Loucy (cell line): ENCODE measurements around the gene LDLRAD4.
"Not testable (repeated sequence)": the region's sequence is repeated elsewhere in the genome, so short reads cannot be mapped to it uniquely, and the experiment has no call there.

Experiments used
- H2AFZ ChIP-seq: fragments of 200-600 bp; sonication (generic); 2 replicates; pipeline ENCODE4 v1.6.0; 2016; ENCODE audit warnings: antibody characterized with exemption, mild to moderate bottlenecking, low read length, moderate library complexity
- H3F3A ChIP-seq: fragments of 200-600 bp; 2 replicates; pipeline ENCODE4 v1.6.0; 2016; ENCODE audit warnings: antibody characterized with exemption, low read depth, mild to moderate bottlenecking
- H3K27me3 ChIP-seq: fragments of 200-600 bp; sonication (generic); 2 replicates; pipeline ENCODE4 v1.6.1; 2014; ENCODE audit warnings: low read length, mild to moderate bottlenecking; ENCODE audit not compliant: insufficient read depth, poor library complexity, severe bottlenecking
- H3K36me3 ChIP-seq: fragments of 200-600 bp; sonication (generic); 2 replicates; pipeline ENCODE4 v1.6.1; 2016; ENCODE audit warnings: low read length; ENCODE audit not compliant: insufficient read depth
- H3K4me1 ChIP-seq: fragments of 200-600 bp; sonication (generic); 2 replicates; pipeline ENCODE4 v1.5.1; 2014; ENCODE audit warnings: low read length, mild to moderate bottlenecking; ENCODE audit not compliant: insufficient read depth, poor library complexity, severe bottlenecking
- H3K4me2 ChIP-seq: fragments of 200-600 bp; sonication (generic); 2 replicates; pipeline ENCODE4 v1.6.0; 2014; ENCODE audit warnings: antibody characterized with exemption, low read length, low read depth, mild to moderate bottlenecking; ENCODE audit not compliant: poor library complexity, severe bottlenecking
- H3K4me3 ChIP-seq: fragments of 200-600 bp; sonication (generic); 2 replicates; pipeline ENCODE4 v1.5.1; 2014; ENCODE audit warnings: low read length, mild to moderate bottlenecking, mixed read lengths; ENCODE audit not compliant: poor library complexity, severe bottlenecking
- H3K79me2 ChIP-seq: fragments of 200-600 bp; sonication (generic); 2 replicates; pipeline ENCODE4 v1.6.1; 2014; ENCODE audit warnings: low read length; ENCODE audit not compliant: insufficient read depth
- H3K9ac ChIP-seq: fragments of 200-600 bp; sonication (generic); 2 replicates; pipeline ENCODE4 v1.6.0; 2014; ENCODE audit warnings: mild to moderate bottlenecking, low read depth, low read length, moderate library complexity; ENCODE audit not compliant: poor library complexity, severe bottlenecking
- H3K9me2 ChIP-seq: fragments of 200-600 bp; sonication (generic); replicated peaks from 2 replicates; pipeline ENCODE4 v1.6.1; 2016; ENCODE audit warnings: low read depth, low read length, mixed read lengths
- H3K9me3 ChIP-seq: fragments of 200-600 bp; sonication (generic); 2 replicates; pipeline ENCODE4 v1.6.1; 2014; ENCODE audit warnings: mild to moderate bottlenecking, antibody characterized with exemption, low read length, low read depth; ENCODE audit not compliant: insufficient read depth
- H4K20me1 ChIP-seq: fragments of 200-600 bp; sonication (generic); 2 replicates; pipeline ENCODE4 v1.6.0; 2014; ENCODE audit warnings: antibody characterized with exemption, low read length, mild to moderate bottlenecking; ENCODE audit not compliant: insufficient read depth, poor library complexity, severe bottlenecking
- EZH2phosphoT487 ChIP-seq: fragments of 200-600 bp; IDR thresholded peaks from 2 replicates; pipeline ENCODE4 v1.6.1; 2018; ENCODE audit warnings: antibody characterized with exemption, mild to moderate bottlenecking, moderate library complexity, borderline replicate concordance
- TF ChIP-seq, protein P1 (sequence below): fragments of 200-600 bp; sonication (generic); conservative IDR thresholded peaks from 2 replicates; pipeline ENCODE4 v1.5.1; 2014; ENCODE audit warnings: mild to moderate bottlenecking, antibody characterized with exemption, low read length

LDLRAD4 gene

DNA sequence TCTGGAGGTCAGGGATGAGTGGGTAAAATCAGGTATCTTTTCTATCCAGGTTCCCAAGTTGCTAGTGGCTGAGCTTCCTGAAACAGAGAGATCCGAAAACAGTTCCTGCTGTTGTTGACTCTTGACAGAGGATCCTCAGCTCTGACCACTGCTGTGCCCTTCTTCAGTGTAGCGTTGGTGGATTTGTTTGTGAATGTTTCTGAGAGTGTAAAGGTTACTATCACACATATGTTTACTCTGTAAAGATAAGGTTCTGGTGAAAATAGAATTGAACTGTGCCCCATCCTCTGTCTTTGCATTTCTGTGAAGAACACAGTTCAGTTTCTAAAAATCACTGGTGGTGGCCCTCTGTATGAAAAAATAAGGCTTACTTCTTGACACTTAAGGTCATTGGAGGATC lies 119.8 kb downstream of the LDLRAD4 start:
- no peak overlapping the region for H2AFZ ChIP-seq
- peaks cover 12% of the 10 kb centered on the region; the same call in 1 of the 2 replicates for H3K9me3 ChIP-seq
- no peak overlapping the region for H3K9ac ChIP-seq
- H4K20me1 ChIP-seq: no peaks in the 10 kb centered on the region
- no peaks in the 10 kb centered on the region for H3K36me3 ChIP-seq
- no peak overlapping the region for H3K4me2 ChIP-seq
- H3F3A ChIP-seq: no peaks in the 10 kb centered on the region
- no peaks in the 10 kb centered on the region for H3K9me2 ChIP-seq
- H3K4me3 ChIP-seq: no peak overlapping the region
- no peaks in the 10 kb centered on the region for H3K4me1 ChIP-seq
- H3K79me2 ChIP-seq: no peaks in the 10 kb centered on the region
- H3K27me3 ChIP-seq: no peaks in the 10 kb centered on the region
- TF ChIP-seq, protein P1, sequence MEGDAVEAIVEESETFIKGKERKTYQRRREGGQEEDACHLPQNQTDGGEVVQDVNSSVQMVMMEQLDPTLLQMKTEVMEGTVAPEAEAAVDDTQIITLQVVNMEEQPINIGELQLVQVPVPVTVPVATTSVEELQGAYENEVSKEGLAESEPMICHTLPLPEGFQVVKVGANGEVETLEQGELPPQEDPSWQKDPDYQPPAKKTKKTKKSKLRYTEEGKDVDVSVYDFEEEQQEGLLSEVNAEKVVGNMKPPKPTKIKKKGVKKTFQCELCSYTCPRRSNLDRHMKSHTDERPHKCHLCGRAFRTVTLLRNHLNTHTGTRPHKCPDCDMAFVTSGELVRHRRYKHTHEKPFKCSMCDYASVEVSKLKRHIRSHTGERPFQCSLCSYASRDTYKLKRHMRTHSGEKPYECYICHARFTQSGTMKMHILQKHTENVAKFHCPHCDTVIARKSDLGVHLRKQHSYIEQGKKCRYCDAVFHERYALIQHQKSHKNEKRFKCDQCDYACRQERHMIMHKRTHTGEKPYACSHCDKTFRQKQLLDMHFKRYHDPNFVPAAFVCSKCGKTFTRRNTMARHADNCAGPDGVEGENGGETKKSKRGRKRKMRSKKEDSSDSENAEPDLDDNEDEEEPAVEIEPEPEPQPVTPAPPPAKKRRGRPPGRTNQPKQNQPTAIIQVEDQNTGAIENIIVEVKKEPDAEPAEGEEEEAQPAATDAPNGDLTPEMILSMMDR: no peak
- TF ChIP-seq EZH2phosphoT487: no peak

DNA sequence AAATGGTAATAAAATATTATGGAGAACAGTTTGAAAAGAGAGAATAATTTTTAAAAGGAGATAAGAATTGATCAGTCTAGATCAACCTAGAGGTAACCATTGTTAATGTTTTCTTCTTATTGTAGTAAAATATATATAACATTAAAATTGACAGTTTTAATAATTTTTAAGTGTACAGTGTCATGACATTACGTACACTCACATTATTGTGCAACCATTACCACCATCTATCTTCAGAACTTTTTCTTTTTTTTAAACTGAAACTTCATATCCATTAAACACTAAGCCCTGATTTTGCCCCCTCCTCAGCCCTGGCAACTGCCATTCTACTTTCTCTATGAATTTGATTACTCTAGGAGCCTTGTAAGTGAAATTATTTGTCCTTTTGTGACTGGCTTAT lies 121.1 kb downstream of the LDLRAD4 start:
- H4K20me1 ChIP-seq: no peaks in the 10 kb centered on the region
- no peak overlapping the region for H3K4me3 ChIP-seq
- no peak overlapping the region for H2AFZ ChIP-seq
- peaks cover 9% of the 10 kb centered on the region; the same call in 1 of the 2 replicates for H3K9me3 ChIP-seq
- no peaks in the 10 kb centered on the region for H3K27me3 ChIP-seq
- H3K36me3 ChIP-seq: no peaks in the 10 kb centered on the region
- H3K4me1 ChIP-seq: no peaks in the 10 kb centered on the region
- no peaks in the 10 kb centered on the region for H3F3A ChIP-seq
- no peak for TF ChIP-seq EZH2phosphoT487
- TF ChIP-seq, protein P1: no peak
- no peak overlapping the region for H3K4me2 ChIP-seq
- H3K9ac ChIP-seq: no peak overlapping the region
- no peaks in the 10 kb centered on the region for H3K9me2 ChIP-seq
- no peaks in the 10 kb centered on the region for H3K79me2 ChIP-seq

GRCh38 chr18:13346449-13346848 lies 127.9 kb downstream of the LDLRAD4 start:
- H4K20me1 ChIP-seq, H3K27me3 ChIP-seq: not testable (repeated sequence)

GRCh38 chr18:13353084-13353823 lies 134.7 kb downstream of the LDLRAD4 start:
- peaks cover 21% of the 10 kb centered on the region; the same call in 1 of the 2 replicates for H3K79me2 ChIP-seq
- peak overlapping the region; percentile 57 for H2AFZ ChIP-seq
- H3K4me2 ChIP-seq: peak overlapping the region; percentile 59
- no peaks in the 10 kb centered on the region for H3K27me3 ChIP-seq
- H3K9me2 ChIP-seq: no peaks in the 10 kb centered on the region
- H4K20me1 ChIP-seq: no peaks in the 10 kb centered on the region
- no peaks in the 10 kb centered on the region for H3K9me3 ChIP-seq
- peak overlapping the region; percentile 40 for H3K4me3 ChIP-seq
- TF ChIP-seq, protein P1: no peak
- TF ChIP-seq EZH2phosphoT487: no peak
- peaks cover 16% of the 10 kb centered on the region for H3K4me1 ChIP-seq
- H3K9ac ChIP-seq: peak overlapping the region; percentile 54
- no peaks in the 10 kb centered on the region for H3K36me3 ChIP-seq
- no peaks in the 10 kb centered on the region for H3F3A ChIP-seq

More at GRCh38 chr18:13346449-13346848, 127.9 kb downstream of the LDLRAD4 start:
- H3K36me3 ChIP-seq, H3K4me2 ChIP-seq, H3F3A ChIP-seq, H3K9me3 ChIP-seq, H3K79me2 ChIP-seq, H3K4me1 ChIP-seq, H3K9ac ChIP-seq, H2AFZ ChIP-seq, H3K4me3 ChIP-seq, H3K9me2 ChIP-seq: not testable (repeated sequence)
